Posterior vena cava (tissue), 2 donors: ENCODE results near the gene BTN3A1. TPM values are rescaled to one million over a fixed set of nuclear protein-coding genes. Genes with fewer than 3 reads are reported as not detected.
"Not testable (repeated sequence)": the region's sequence is repeated elsewhere in the genome, so short reads cannot be mapped to it uniquely, and the experiment has no call there.

Experiments
- DNase-seq: peaks from one replicate; pipeline ENCODE4 v3.0.0-alpha.2; 2020; ENCODE audit warnings: low spot score
- intact Hi-C, 2 donors: fragments of 100-400 bp; cut with DNase I; formaldehyde crosslinking; loops; one replicate each; pipeline versions ENCODE4 v1.14.1 to v1.14.2; 2022 to 2023
- total RNA-seq, 2 donors: library from RNA; stranded (reverse); fragmentation: NEBNext Ultra II Directional; extraction: Animal tissue kit (Norgen Biotek cat#: 25700); gene quantifications; one replicate each; pipeline ENCODE4 v1.2.1, GENCODE V29; 2021
- donor health status: DM: yes; HTN: yes; CAD: no.
- donor health status: DM: yes; HTN: yes; CAD: no.

BTN3A1 gene
- total RNA-seq, 2 donors from 2014 or later = 9.1 to 15.6 TPM

- intact Hi-C loops = loop anchor here in 1 of 2 donors (10.0 kb wide), 1 partner anchor 60 kb away; no protein-coding TSS in a partner anchor
These were observed 2.5 kb downstream of the BTN3A1 start for GRCh38 chr6:26404546-26404945.

GRCh38 chr6:26408828-26409730, 7.0 kb downstream of the BTN3A1 start:
- intact Hi-C loops = loop anchor here in 1 of 2 donors (10.0 kb wide), 1 partner anchor 56 kb away; no protein-coding TSS in a partner anchor

More at GRCh38 chr6:26404546-26404945, 2.5 kb downstream of the BTN3A1 start:
- DNase-seq = no peak

GRCh38 chr6:26411751-26412150, 9.7 kb downstream of the BTN3A1 start:
- intact Hi-C loops = no loop called here
- DNase-seq = no peak

More at GRCh38 chr6:26408828-26409730, 7.0 kb downstream of the BTN3A1 start:
- no peak for DNase-seq

- intact Hi-C loops = no loop called here
- DNase-seq = no peak
These were observed 10.2 kb downstream of the BTN3A1 start for GRCh38 chr6:26412228-26412627.

- no peak for DNase-seq
- intact Hi-C loops = no loop called here
These were observed 10.9 kb downstream of the BTN3A1 start for GRCh38 chr6:26412954-26413353.

GRCh38 chr6:26414281-26414680, 12.2 kb downstream of the BTN3A1 start:
- no peak for DNase-seq
- intact Hi-C loops = no loop called here

GRCh38 chr6:26415036-26415614, 13.1 kb downstream of the BTN3A1 start:
- intact Hi-C loops = no loop called here

GRCh38 chr6:26415791-26416190, 13.7 kb downstream of the BTN3A1 start:
- intact Hi-C loops = no loop called here
- no peak for DNase-seq

More at GRCh38 chr6:26415036-26415614, 13.1 kb downstream of the BTN3A1 start:
- DNase-seq = no peak

- intact Hi-C loops = no loop called here
- DNase-seq = no peak
These were observed 14.2 kb downstream of the BTN3A1 start for GRCh38 chr6:26416288-26416687.

- intact Hi-C loops, DNase-seq: not testable (repeated sequence)
These were observed 16.0 kb downstream of the BTN3A1 start for GRCh38 chr6:26418077-26418476.

- DNase-seq, intact Hi-C loops: not testable (repeated sequence)
These were observed 16.7 kb downstream of the BTN3A1 start for GRCh38 chr6:26418795-26419194.

GRCh38 chr6:26420688-26421171, 18.7 kb downstream of the BTN3A1 start:
- intact Hi-C loops = no loop called here
- no peak for DNase-seq

- DNase-seq = peak; percentile 83
- intact Hi-C loops = no loop called here
These were observed 19.4 kb downstream of the BTN3A1 start for GRCh38 chr6:26421259-26422144.

GRCh38 chr6:26422329-26422728, 20.3 kb downstream of the BTN3A1 start:
- DNase-seq = no peak
- intact Hi-C loops = no loop called here

GRCh38 chr6:26426691-26427450, 24.8 kb downstream of the BTN3A1 start:
- no peak for DNase-seq
- intact Hi-C loops = no loop called here

GRCh38 chr6:26427451-26427809, 25.4 kb downstream of the BTN3A1 start:
- intact Hi-C loops = no loop called here
- DNase-seq = no peak

- DNase-seq = no peak
- intact Hi-C loops = no loop called here
These were observed 26.1 kb downstream of the BTN3A1 start for GRCh38 chr6:26428206-26428605.

- no peak for DNase-seq
- intact Hi-C loops = no loop called here
These were observed 28.7 kb downstream of the BTN3A1 start for GRCh38 chr6:26430787-26431186.
